NT2/D1 (cell line): ENCODE results near the gene AKAP13.

Experiments used
- SUZ12 ChIP-seq: IDR thresholded peaks from 2 replicates; pipeline ENCODE4 v1.6.1; 2011; ENCODE audit not compliant: insufficient read length, insufficient read depth; ENCODE audit errors: extremely low read depth
- ZNF274 ChIP-seq: IDR thresholded peaks from 2 replicates; pipeline ENCODE4 v1.6.1; 2011; ENCODE audit warnings: mild to moderate bottlenecking, low read depth, low read length

DNA sequence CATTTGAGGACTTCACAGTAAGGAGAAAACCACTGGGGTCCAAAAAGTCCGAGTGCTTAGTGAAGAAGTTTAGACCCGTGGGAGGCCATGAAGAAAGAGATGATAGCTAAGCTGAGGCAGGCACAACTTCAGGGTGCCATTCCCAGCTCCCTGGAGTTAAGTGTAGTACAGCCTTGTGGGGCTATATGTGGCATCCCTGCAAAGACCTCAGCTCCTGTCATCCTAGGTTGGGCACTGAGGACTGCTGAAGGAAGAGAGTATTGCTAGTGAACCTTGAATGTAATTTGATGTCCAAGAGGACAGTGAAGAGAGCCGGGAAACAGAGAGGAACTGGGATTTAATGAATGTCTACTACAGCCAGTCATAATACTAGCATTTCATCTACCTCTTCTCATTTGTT, 162.1 kb downstream of the AKAP13 start:
- TF ChIP-seq ZNF274, result no peak
- no peak for TF ChIP-seq SUZ12
